Left lung (tissue), 10 donors: ENCODE data around the gene GATA2. TPM values are rescaled to one million over a fixed set of nuclear protein-coding genes. Genes with fewer than 3 reads are reported as not detected.

ENCODE experiments used
- ATAC-seq: fragments of 200-7000 bp; cut with Tn5 transposase; one replicate; pipeline ENCODE4 v1.9.1; 2020; ENCODE audit warnings: moderate library complexity
- DNase-seq, 4 donors: peaks; one replicate each; pipeline ENCODE4 v3.0.0-alpha.2; 2013 to 2020
- H3K27ac ChIP-seq, 2 donors: fragments of 200-600 bp; sonication (generic) in 1 of 2; one replicate each; pipeline versions ENCODE4 v1.5.0 to v1.8.0; 2020 to 2021
- H3K27me3 ChIP-seq, 2 donors: fragments of 200-600 bp; sonication (generic) in 1 of 2; one replicate each; pipeline versions ENCODE4 v1.5.0 to v1.8.0; 2020 to 2021
- H3K36me3 ChIP-seq, 2 donors: fragments of 200-600 bp; sonication (generic) in 1 of 2; one replicate each; pipeline versions ENCODE4 v1.5.0 to v1.8.0; 2020 to 2021
- H3K4me1 ChIP-seq, 2 donors: fragments of 200-600 bp; one replicate each; pipeline ENCODE4 v1.8.0; 2021
- H3K4me3 ChIP-seq, 2 donors: fragments of 200-600 bp; sonication (generic) in 1 of 2; one replicate each; pipeline versions ENCODE4 v1.5.0 to v1.8.0; 2020 to 2021; ENCODE audit warnings: mild to moderate bottlenecking in 1 of 2
- H3K9me3 ChIP-seq, 2 donors: fragments of 200-600 bp; sonication (generic) in 1 of 2; one replicate each; pipeline versions ENCODE4 v1.5.0 to v1.8.0; 2020 to 2021
- intact Hi-C, 2 donors: fragments of 100-400 bp; cut with DNase I; formaldehyde crosslinking; loops; one replicate each; pipeline versions ENCODE4 v1.11.2 to v1.14.2; 2022
- polyA plus RNA-seq, 6 donors: library from polyadenylated mRNA; unstranded; fragments of 120-200 nt; gene quantifications; one replicate each; pipeline ENCODE4 v1.2.1, GENCODE V29; 2013; ENCODE audit not compliant: insufficient read length in 6 of 6
- total RNA-seq, 2 donors: library from RNA; stranded (reverse); fragmentation: NEBNext Ultra II Directional; extraction: Animal tissue kit (Norgen Biotek cat#: 25700); gene quantifications; one replicate each; pipeline ENCODE4 v1.2.1, GENCODE V29; 2021
- TF ChIP-seq, protein P1 (sequence below), 2 donors: fragments of 200-600 bp; sonication (generic) in 1 of 2; IDR thresholded peaks; one replicate each; pipeline versions ENCODE4 v1.5.0 to v1.8.0; 2021; ENCODE audit warnings: antibody characterized with exemption in 2 of 2
- donor health status: DM: no; HTN: yes; CAD: no.
- donor health status: DM: no; HTN: no; CAD: no.

GATA2 gene
- total and polyA plus RNA-seq, 8 donors: 9.2 to 43.0 (median 15.1) TPM

DNA sequence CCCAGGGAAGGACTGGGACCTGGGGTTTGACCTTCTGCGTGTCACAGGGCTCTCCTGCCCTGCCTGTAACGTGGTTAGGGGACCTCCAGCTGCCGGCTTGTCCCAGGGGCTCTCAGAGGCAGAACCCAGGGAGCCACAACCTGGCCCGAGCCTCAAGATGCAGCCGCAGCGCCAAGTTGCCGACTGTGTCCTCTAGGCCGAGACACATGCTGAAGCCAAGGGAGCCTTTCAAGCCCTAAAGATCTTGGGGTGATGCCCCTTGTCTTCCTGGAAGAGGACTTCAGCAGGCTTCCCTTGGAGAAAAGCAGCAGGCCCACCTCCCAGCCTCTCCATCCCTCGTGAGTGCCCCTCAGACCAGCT lies 33.6 kb downstream of the GATA2 start:
- no peaks in the 10 kb centered on the region for H3K36me3 ChIP-seq
- H3K9me3 ChIP-seq: no peaks in the 10 kb centered on the region
- peaks cover 0 to 28% of the 10 kb centered on the region in 2 donors for H3K27me3 ChIP-seq
- intact Hi-C loops: no loop called here
- DNase-seq (peak in 1 of 4 donors; percentile 64), ATAC-seq (no peak)
- no peak overlapping the region for H3K4me3 ChIP-seq
- H3K4me1 ChIP-seq: no peaks in the 10 kb centered on the region
- TF ChIP-seq, protein P1, sequence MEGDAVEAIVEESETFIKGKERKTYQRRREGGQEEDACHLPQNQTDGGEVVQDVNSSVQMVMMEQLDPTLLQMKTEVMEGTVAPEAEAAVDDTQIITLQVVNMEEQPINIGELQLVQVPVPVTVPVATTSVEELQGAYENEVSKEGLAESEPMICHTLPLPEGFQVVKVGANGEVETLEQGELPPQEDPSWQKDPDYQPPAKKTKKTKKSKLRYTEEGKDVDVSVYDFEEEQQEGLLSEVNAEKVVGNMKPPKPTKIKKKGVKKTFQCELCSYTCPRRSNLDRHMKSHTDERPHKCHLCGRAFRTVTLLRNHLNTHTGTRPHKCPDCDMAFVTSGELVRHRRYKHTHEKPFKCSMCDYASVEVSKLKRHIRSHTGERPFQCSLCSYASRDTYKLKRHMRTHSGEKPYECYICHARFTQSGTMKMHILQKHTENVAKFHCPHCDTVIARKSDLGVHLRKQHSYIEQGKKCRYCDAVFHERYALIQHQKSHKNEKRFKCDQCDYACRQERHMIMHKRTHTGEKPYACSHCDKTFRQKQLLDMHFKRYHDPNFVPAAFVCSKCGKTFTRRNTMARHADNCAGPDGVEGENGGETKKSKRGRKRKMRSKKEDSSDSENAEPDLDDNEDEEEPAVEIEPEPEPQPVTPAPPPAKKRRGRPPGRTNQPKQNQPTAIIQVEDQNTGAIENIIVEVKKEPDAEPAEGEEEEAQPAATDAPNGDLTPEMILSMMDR (IDR thresholded peaks at IDR 0.05): no peak
- no peak overlapping the region for H3K27ac ChIP-seq

GRCh38 chr3:128458746-128459460 lies 34.1 kb downstream of the GATA2 start:
- DNase-seq (peak in 1 of 4 donors; percentile 58), ATAC-seq (no peak)
- intact Hi-C loops: no loop called here
- no peaks in the 10 kb centered on the region for H3K4me1 ChIP-seq
- H3K27me3 ChIP-seq: peaks cover 0 to 34% of the 10 kb centered on the region in 2 donors
- no peaks in the 10 kb centered on the region for H3K36me3 ChIP-seq
- no peak overlapping the region for H3K27ac ChIP-seq
- TF ChIP-seq, protein P1 (IDR thresholded peaks at IDR 0.05): no peak
- no peak overlapping the region for H3K4me3 ChIP-seq
- no peaks in the 10 kb centered on the region for H3K9me3 ChIP-seq

GRCh38 chr3:128457937-128458336 lies 35.1 kb downstream of the GATA2 start:
- Histone ChIP-seq H3K27me3 (peaks cover 0 to 43% of the 10 kb centered on the region in 2 donors), H3K4me1 (no peaks in the 10 kb centered on the region), H3K4me3 (no peak overlapping the region), H3K36me3 (no peaks in the 10 kb centered on the region), H3K27ac (no peak overlapping the region), H3K9me3 (no peaks in the 10 kb centered on the region)
- DNase-seq: no peak
- TF ChIP-seq, protein P1 (IDR thresholded peaks at IDR 0.05): no peak
- intact Hi-C loops: no loop called here
- ATAC-seq: no peak

- Histone ChIP-seq H3K4me3 (no peak overlapping the region), H3K27ac (no peak overlapping the region), H3K27me3 (peaks cover 0 to 50% of the 10 kb centered on the region in 2 donors), H3K36me3 (no peaks in the 10 kb centered on the region), H3K4me1 (no peaks in the 10 kb centered on the region), H3K9me3 (no peaks in the 10 kb centered on the region)
- DNase-seq (peak in 1 of 4 donors; percentile 44), ATAC-seq (no peak)
- TF ChIP-seq, protein P1 (IDR thresholded peaks at IDR 0.05): no peak
- intact Hi-C loops: no loop called here
Observed at GRCh38 chr3:128456776-128457715, 36.0 kb downstream of the GATA2 start.
